H1 (cell line): Measurements from ENCODE around the gene FAM120A. TPM values are rescaled to one million over a fixed set of nuclear protein-coding genes. Genes with fewer than 3 reads are reported as not detected.
A peak's percentile ranks its signal among the peaks of the same experiment; 100 is the strongest.

Source experiments
- CTCF ChIA-PET: fragments of 300-600 bp; sonication (Branson Sonifier 250); formaldehyde crosslinking; loops from one replicate; lab custom pipeline; 2021; ENCODE audit not compliant: partially characterized antibody; lab: Charles Lee
- POLR2A ChIA-PET: fragments of 300-600 bp; sonication (Branson Sonifier 250); formaldehyde crosslinking; loops from one replicate; lab custom pipeline; 2021; ENCODE audit warnings: inconsistent platforms; ENCODE audit not compliant: partially characterized antibody; lab: Charles Lee
- DNase-seq, 2 experiments: peaks; one replicate each; pipeline versions ENCODE4 v3.0.0 to v3.0.0-alpha.2; 2010 to 2022; ENCODE audit warnings: low spot score in 2 of 2, low read depth in 1 of 2, mixed read lengths in 1 of 2
- FAIRE-seq: peaks from 2 replicates; lab custom pipeline; 2011; peaks lifted over from hg19 to GRCh38; lab: Jason Lieb, UNC
- H2AFZ ChIP-seq: 2 replicates; pipeline ENCODE4 v1.8.1; 2012; ENCODE audit warnings: low read length, inconsistent platforms
- H2AK5ac ChIP-seq: 2 replicates; pipeline ENCODE4 v1.6.1; 2013; ENCODE audit warnings: low read depth, low read length
- H2BK120ac ChIP-seq: replicated peaks from 2 replicates; pipeline ENCODE3; 2013; ENCODE audit warnings: low read depth, low read length, inconsistent platforms
- H2BK12ac ChIP-seq: 2 replicates; pipeline ENCODE4 v1.6.1; 2013; ENCODE audit warnings: low read depth, low read length
- H2BK15ac ChIP-seq: 2 replicates; pipeline ENCODE4 v1.6.1; 2013; ENCODE audit warnings: low read length
- H2BK20ac ChIP-seq: 2 replicates; pipeline ENCODE4 v1.6.1; 2013; ENCODE audit warnings: low read length
- H2BK5ac ChIP-seq: 2 replicates; pipeline ENCODE4 v1.6.1; 2013; ENCODE audit warnings: low read depth, low read length
- H3K14ac ChIP-seq: 2 replicates; pipeline ENCODE4 v1.6.1; 2013; ENCODE audit warnings: inconsistent platforms; ENCODE audit not compliant: insufficient read length
- H3K18ac ChIP-seq: 2 replicates; pipeline ENCODE4 v1.6.1; 2013; ENCODE audit warnings: low read length; ENCODE audit errors: extremely low read depth
- H3K23ac ChIP-seq: 2 replicates; pipeline ENCODE4 v1.6.1; 2013; ENCODE audit warnings: inconsistent platforms; ENCODE audit not compliant: insufficient read length
- H3K23me2 ChIP-seq: 2 replicates; pipeline ENCODE4 v1.6.1; 2013; ENCODE audit warnings: low read depth, low read length
- H3K27ac ChIP-seq: 2 replicates; pipeline ENCODE4 v1.6.1; 2011; ENCODE audit warnings: low read depth, low read length, inconsistent platforms
- H3K27me3 ChIP-seq, 4 experiments: replicated peaks in 1 of 4; 1 replicate in 1 of 4; 2 replicates in 3 of 4; pipeline versions ENCODE4 v1.6.1 to v1.8.1; 2011 to 2013; ENCODE audit warnings: low read length in 3 of 4, mild to moderate bottlenecking in 3 of 4, inconsistent platforms in 2 of 4, mixed read lengths in 2 of 4, moderate library complexity in 1 of 4; ENCODE audit not compliant: control insufficient read depth in 3 of 4, insufficient read depth in 3 of 4; ENCODE audit errors: extremely low read depth in 1 of 4
- H3K36me3 ChIP-seq, 4 experiments: 2 replicates each; pipeline versions ENCODE4 v1.6.1 to v1.8.1; 2011 to 2013; ENCODE audit warnings: mild to moderate bottlenecking in 4 of 4, low read length in 3 of 4, moderate library complexity in 2 of 4, control low read depth in 1 of 4, inconsistent platforms in 1 of 4; ENCODE audit not compliant: insufficient read depth in 4 of 4, control insufficient read depth in 2 of 4
- H3K4ac ChIP-seq: replicated peaks from 2 replicates; pipeline ENCODE3; 2013; ENCODE audit warnings: low read length, low read depth, mixed read lengths, inconsistent platforms; ENCODE audit not compliant: insufficient read length
- H3K4me1 ChIP-seq, 4 experiments: replicated peaks in 1 of 4; 1 replicate in 1 of 4; 2 replicates in 3 of 4; pipeline versions ENCODE4 v1.6.1 to v1.8.1; 2011 to 2013; ENCODE audit warnings: low read length in 3 of 4, inconsistent platforms in 2 of 4, mixed read lengths in 1 of 4; ENCODE audit not compliant: insufficient read depth in 4 of 4, control insufficient read depth in 3 of 4
- H3K4me2 ChIP-seq, 2 experiments: 2 replicates each; pipeline versions ENCODE4 v1.6.1 to v1.8.1; 2011 to 2013; ENCODE audit warnings: low read depth in 2 of 2, low read length in 2 of 2, control low read depth in 1 of 2, inconsistent platforms in 1 of 2, mild to moderate bottlenecking in 1 of 2; ENCODE audit not compliant: insufficient read depth in 1 of 2
- H3K4me3 ChIP-seq, 4 experiments: fragments of 200-600, 300-600 bp in 1 of 4; sonication (generic), shearing (Covaris generic), sonication (Bioruptor Twin) in 1 of 4; 2 replicates each; pipeline versions ENCODE4 v1.5.1 to v1.8.1; 2011 to 2016; ENCODE audit warnings: low read length in 4 of 4, low read depth in 3 of 4, control low read depth in 2 of 4, inconsistent platforms in 2 of 4, mild to moderate bottlenecking in 2 of 4, mixed read lengths in 1 of 4, moderate library complexity in 1 of 4; ENCODE audit not compliant: insufficient read depth in 2 of 4; ENCODE audit errors: extremely low read depth in 1 of 4
- H3K56ac ChIP-seq: replicated peaks from 2 replicates; pipeline ENCODE3; 2013; ENCODE audit warnings: low read depth, mild to moderate bottlenecking, mixed read lengths, low read length, inconsistent platforms; ENCODE audit not compliant: insufficient read length
- H3K79me1 ChIP-seq: 2 replicates; pipeline ENCODE4 v1.6.1; 2013; ENCODE audit warnings: low read depth, low read length, control low read depth
- H3K79me2 ChIP-seq, 2 experiments: 2 replicates each; pipeline versions ENCODE4 v1.6.1 to v1.8.1; 2012 to 2013; ENCODE audit warnings: low read length in 2 of 2, mild to moderate bottlenecking in 2 of 2, inconsistent platforms in 1 of 2; ENCODE audit not compliant: insufficient read depth in 2 of 2, control insufficient read depth in 1 of 2
- H3K9ac ChIP-seq, 4 experiments: replicated peaks in 1 of 4; 1 replicate in 1 of 4; 2 replicates in 3 of 4; pipeline versions ENCODE4 v1.6.1 to v1.8.1; 2011 to 2013; ENCODE audit warnings: low read depth in 3 of 4, low read length in 3 of 4, control low read depth in 2 of 4, mild to moderate bottlenecking in 2 of 4, moderate library complexity in 2 of 4, inconsistent platforms in 1 of 4; ENCODE audit errors: extremely low read depth in 1 of 4
- H3K9me3 ChIP-seq, 2 experiments: 2 replicates each; pipeline versions ENCODE4 v1.6.1 to v1.8.1; 2012 to 2013; ENCODE audit warnings: mild to moderate bottlenecking in 2 of 2, moderate library complexity in 2 of 2, control low read depth in 1 of 2, inconsistent platforms in 1 of 2, low read depth in 1 of 2, low read length in 1 of 2, mixed read lengths in 1 of 2; ENCODE audit not compliant: insufficient read depth in 2 of 2
- H4K20me1 ChIP-seq, 2 experiments: replicated peaks in 1 of 2; 2 replicates each; pipeline versions ENCODE3 to v1.8.1; 2011 to 2013; ENCODE audit warnings: inconsistent platforms in 2 of 2, low read length in 2 of 2, mild to moderate bottlenecking in 1 of 2; ENCODE audit not compliant: insufficient read depth in 2 of 2, control insufficient read depth in 1 of 2
- H4K5ac ChIP-seq: 2 replicates; pipeline ENCODE4 v1.6.1; 2013; ENCODE audit warnings: low read length, low read depth, mixed read lengths, inconsistent platforms; ENCODE audit not compliant: insufficient read length
- H4K8ac ChIP-seq: 2 replicates; pipeline ENCODE4 v1.8.0; 2013; ENCODE audit warnings: mild to moderate bottlenecking, moderate library complexity, low read length, inconsistent platforms; ENCODE audit not compliant: insufficient read depth; ENCODE audit errors: extremely low read depth
- H4K91ac ChIP-seq: replicated peaks from 2 replicates; pipeline ENCODE3; 2013; ENCODE audit warnings: low read length, mixed read lengths, inconsistent platforms; ENCODE audit not compliant: insufficient read length
- E2F6 ChIP-seq: IDR thresholded peaks from 2 replicates; pipeline ENCODE4 v1.6.1; 2012; ENCODE audit warnings: inconsistent platforms
- JUN ChIP-seq: IDR thresholded peaks from 2 replicates; pipeline ENCODE4 v1.6.1; 2011; ENCODE audit warnings: low read depth, mild to moderate bottlenecking, improper control_type of control experiment, low read length
- KDM1A ChIP-seq: fragments of 200-600, 300-600 bp; sonication (generic); IDR thresholded peaks from 2 replicates; pipeline ENCODE4 v1.7.1; 2016; ENCODE audit warnings: mild to moderate bottlenecking, low read length, borderline replicate concordance
- NANOG ChIP-seq: IDR thresholded peaks from 2 replicates; pipeline ENCODE4 v1.6.1; 2011; ENCODE audit warnings: low read length, low read depth, mild to moderate bottlenecking, inconsistent platforms; ENCODE audit not compliant: insufficient read depth, poor library complexity, severe bottlenecking
- PHF8 ChIP-seq: fragments of 200-600 bp; sonication (generic); conservative IDR thresholded peaks from 2 replicates; pipeline ENCODE4 v1.7.1; 2012; ENCODE audit warnings: low read depth, mild to moderate bottlenecking, inconsistent platforms, low read length, moderate library complexity
- RXRA ChIP-seq: IDR thresholded peaks from 2 replicates; pipeline ENCODE4 v1.6.1; 2011; ENCODE audit warnings: low read depth, mild to moderate bottlenecking, low read length, moderate library complexity; ENCODE audit not compliant: insufficient read depth
- SP2 ChIP-seq: IDR thresholded peaks from 2 replicates; pipeline ENCODE4 v1.6.1; 2012; ENCODE audit warnings: mild to moderate bottlenecking, low read length, inconsistent platforms
- SP4 ChIP-seq: IDR thresholded peaks from 2 replicates; pipeline ENCODE4 v1.6.1; 2012; ENCODE audit warnings: low read length, inconsistent platforms
- SRF ChIP-seq: IDR thresholded peaks from 2 replicates; pipeline ENCODE4 v1.6.1; 2011; ENCODE audit warnings: mild to moderate bottlenecking, low read depth, low read length, moderate library complexity
- TAF7 ChIP-seq: optimal IDR thresholded peaks from 2 replicates; pipeline ENCODE3; 2011; ENCODE audit warnings: low read depth, mild to moderate bottlenecking, inconsistent platforms, low read length, moderate library complexity, borderline replicate concordance
- TEAD4 ChIP-seq: IDR thresholded peaks from 2 replicates; pipeline ENCODE4 v1.6.1; 2012; ENCODE audit warnings: low read depth, low read length, inconsistent platforms, mixed read lengths
- YY1 ChIP-seq: IDR thresholded peaks from 2 replicates; pipeline ENCODE4 v1.6.1; 2011; ENCODE audit warnings: low read depth, mild to moderate bottlenecking, low read length
- ZNF274 ChIP-seq: IDR thresholded peaks from 2 replicates; pipeline ENCODE4 v1.7.0; 2012; ENCODE audit warnings: low read length, borderline replicate concordance; ENCODE audit errors: extremely low read depth
- WGBS, 2 experiments: shearing (Covaris generic) in 1 of 2; methylation state at CpG; one replicate each; pipeline versions ENCODE4 v1.1.6 to v1.1.7; 2013 to 2015; ENCODE audit warnings: low lambda C conversion rate in 2 of 2, mixed read lengths in 2 of 2, inconsistent platforms in 1 of 2, low coverage in 1 of 2, missing lambda C conversion rate in 1 of 2; ENCODE audit not compliant: insufficient replicate concordance in 2 of 2, insufficient coverage in 1 of 2, insufficient read length in 1 of 2; ENCODE audit errors: extremely low coverage in 1 of 2, missing lambda C conversion rate in 1 of 2; 5-methylcytosine and 5-hydroxymethylcytosine counted together
- polyA plus RNA-seq, 7 experiments: library from polyadenylated mRNA; depleted of rRNA in 3 of 7; stranded (reverse) in 5 of 7; unstranded in 2 of 7; fragments of >200 nt in 5 of 7; fragments of 200-250 nt in 2 of 7; gene quantifications; 1 replicate in 5 of 7; 2 replicates in 1 of 7; 4 replicates in 1 of 7; pipeline versions ENCODE4 v1.2.1 to v1.2.3, GENCODE V29; 2011 to 2013; ENCODE audit warnings: missing spikeins in 2 of 7, mixed read lengths in 2 of 7
- total RNA-seq: library from RNA; stranded (reverse); fragmentation: NEBNext Ultra II Directional; extraction: Animal tissue kit (Norgen Biotek cat#: 25700); gene quantifications from 2 replicates; pipeline ENCODE4 v1.2.1, GENCODE V29; 2021

Gene FAM120A
- total and polyA plus RNA-seq, 2 of the 8 experiments (the other 6 are each of a cell fraction or from before 2014, with no cell fraction given), result 24.9 to 54.7 TPM

GRCh38 chr9:93595861-93596365, 144.4 kb downstream of the FAM120A start:
- peak in 1 of 2 experiments; percentile 41 for DNase-seq
- 61% methylated on average over 5 of the region's 5 CpGs; no CpG with 5 or more reads in 1 of the 2 experiments for WGBS, 2 experiments
- Histone ChIP-seq H3K23ac (no peak overlapping the region), H4K91ac (no peak overlapping the region), H4K5ac (no peak overlapping the region), H2BK15ac (no peak overlapping the region), H3K18ac (no peak overlapping the region), H3K36me3 (no peaks in the 10 kb centered on the region), H3K23me2 (peaks cover 3% of the 10 kb centered on the region), H2BK12ac (no peak overlapping the region), H2AFZ (no peak overlapping the region), H2BK20ac (no peak overlapping the region), H4K8ac (no peak overlapping the region), H3K56ac (no peak overlapping the region), H3K4me2 (no peak overlapping the region), H3K9ac (no peak overlapping the region), H3K27ac (no peak overlapping the region), H3K9me3 (no peaks in the 10 kb centered on the region), H3K27me3 (no peaks in the 10 kb centered on the region; a peak in 1 of 7 replicates), H2BK5ac (no peak overlapping the region), H3K14ac (no peak overlapping the region), H3K4ac (no peak overlapping the region), H3K79me1 (peaks cover 5% of the 10 kb centered on the region; the same call in 1 of the 2 replicates), H2BK120ac (no peak overlapping the region), H3K4me1 (peaks cover 6 to 31% (median 21%) of the 10 kb centered on the region in 4 experiments), H3K4me3 (no peak overlapping the region), H2AK5ac (no peak overlapping the region), H4K20me1 (peaks cover 0 to 8% of the 10 kb centered on the region in 2 experiments), H3K79me2 (peaks cover 0 to 12% of the 10 kb centered on the region in 2 experiments; a peak in 2 of 4 replicates)
- ChIA-PET CTCF (interaction anchor here (0.6 to 2.6 kb wide), 2 partner anchors 9 to 335 kb away, joined by 3 to 12 read pairs; no protein-coding TSS in a partner anchor), POLR2A (no interaction called here)
- no peak for FAIRE-seq
- TF ChIP-seq SP4 (no peak), PHF8 (no peak), SP2 (no peak), ZNF274 (no peak), NANOG (no peak), E2F6 (no peak), TEAD4 (no peak), KDM1A (no peak), RXRA (no peak), TAF7 (no peak), SRF (no peak), JUN (no peak), YY1 (no peak)
